Measurements from ENCODE around the gene MICALL2. TPM values are rescaled to one million over a fixed set of nuclear protein-coding genes. Genes with fewer than 3 reads are reported as not detected.

MICALL2 gene
- 9.9 and 16.4 TPM in 2 replicates for total RNA-seq

DNA sequence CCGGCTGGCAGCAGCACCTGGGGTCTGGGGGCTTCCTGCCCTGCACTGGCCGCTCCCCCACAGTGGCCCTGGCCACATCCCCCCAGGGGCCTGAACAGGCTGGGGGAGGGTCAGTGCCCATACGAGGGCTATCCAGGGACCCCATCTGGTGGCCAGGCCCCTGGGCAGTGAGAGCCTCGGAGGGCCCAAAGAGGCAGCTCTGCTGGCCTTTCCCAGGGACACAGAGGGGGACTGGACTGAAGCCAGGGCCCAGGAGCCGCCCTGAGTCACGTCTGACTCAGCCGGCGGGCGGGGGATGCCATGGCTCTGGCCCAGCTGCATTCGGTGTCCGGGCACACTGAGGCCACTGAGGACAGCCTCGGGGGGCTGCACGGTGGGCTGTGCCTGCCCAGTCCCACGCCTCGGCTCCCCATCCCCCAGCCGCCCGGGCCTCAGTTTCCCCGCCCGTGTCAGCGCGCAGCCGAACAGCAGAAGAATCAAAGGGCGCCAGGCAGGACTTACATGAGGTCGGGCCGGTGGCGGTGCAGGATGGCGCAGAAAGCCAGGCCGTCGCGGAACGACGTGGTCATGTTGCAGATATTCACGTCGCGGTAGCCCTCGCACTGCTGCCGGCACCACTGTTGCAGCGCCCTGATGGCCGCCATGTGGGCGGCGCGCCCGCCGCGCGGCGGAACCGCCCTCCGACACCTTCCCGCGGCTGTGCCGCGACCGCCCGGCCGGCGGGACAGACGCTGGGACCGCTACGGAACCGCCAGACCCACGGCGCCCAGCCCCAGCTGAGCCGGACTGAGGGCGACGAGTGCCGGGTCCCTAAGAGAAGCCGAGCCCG is at the start of gene MICALL2:
TSS of gene MICALL2 (minus strand) at position 788 of the 829 bp plus-strand sequence. CDS start at position 644, 144 bp downstream.

DNA sequence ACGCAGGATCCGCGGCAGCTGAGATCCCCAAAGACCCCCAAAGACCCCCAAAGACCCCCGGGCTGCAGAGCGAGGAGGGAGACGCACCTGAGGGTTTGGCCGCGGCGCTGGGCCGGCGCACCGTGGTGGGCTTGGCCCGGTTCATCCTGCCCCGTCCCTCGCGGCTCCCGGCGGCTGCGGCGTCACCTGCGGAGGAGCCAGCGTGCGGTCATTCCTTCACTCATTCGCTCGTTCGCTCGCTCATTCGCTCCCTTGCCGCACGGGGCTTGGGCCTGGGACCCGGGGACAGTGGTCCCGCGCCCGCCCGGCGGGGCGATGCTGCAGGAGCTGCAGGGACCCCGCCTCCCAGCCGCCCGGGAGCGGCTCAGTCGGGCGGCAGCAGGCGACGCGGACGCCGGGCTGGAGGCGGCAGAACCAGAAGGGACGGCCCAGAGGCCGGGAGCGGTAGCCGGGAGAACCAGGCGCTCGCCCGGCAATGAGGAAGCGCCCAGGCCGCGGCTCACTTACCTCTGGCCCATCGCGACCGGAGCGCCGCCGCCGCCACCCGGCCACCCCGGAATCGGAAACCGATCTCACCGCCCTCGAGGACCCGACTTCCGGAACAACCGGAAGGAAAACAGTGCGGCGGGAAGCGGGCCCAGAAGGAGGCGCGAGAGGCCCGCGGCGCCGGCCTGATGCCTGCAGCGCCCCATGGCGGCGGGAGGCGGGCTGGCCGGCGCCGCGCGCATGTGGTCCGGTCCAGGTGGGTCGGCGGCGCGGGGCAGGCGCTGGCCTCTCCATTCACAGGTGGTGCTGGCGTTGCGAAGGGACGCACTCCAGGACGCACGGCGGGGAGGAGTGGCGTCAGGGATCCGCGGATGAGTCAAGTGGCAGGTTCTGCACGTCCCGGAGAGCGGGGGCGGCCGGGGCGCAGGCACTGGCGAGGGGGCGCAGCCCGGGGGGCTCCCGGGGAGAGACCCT is 44.8 kb upstream of the MICALL2 start, which contains the start of gene INTS1:
TSS of gene INTS1 (minus strand) at position 574 of the 960 bp plus-strand sequence. CDS start at position 145, 429 bp downstream.

Other genes with a start within 250 kb of the MICALL2 start
- gene UNCX, start 226.6 kb downstream of the MICALL2 start, total RNA-seq: not detected in 2 replicates
- gene INTS1, start 44.9 kb upstream of the MICALL2 start, total RNA-seq: 27.1 and 31.6 TPM in 2 replicates
- gene MAFK, start 71.2 kb upstream of the MICALL2 start, total RNA-seq: 20.2 and 33.5 TPM in 2 replicates
- 8.2 and 24.9 TPM in 2 replicates for gene TMEM184A, start 96.7 kb upstream of the MICALL2 start, total RNA-seq
- gene PSMG3, start 110.6 kb upstream of the MICALL2 start, total RNA-seq: 32.3 and 40.5 TPM in 2 replicates
- not detected in 2 replicates for gene ELFN1, start 210.8 kb upstream of the MICALL2 start, total RNA-seq

Measured in tracheal epithelial cell (primary cell).